GM10266 (cell line): ENCODE results near the gene LPIN1.

ENCODE experiments used
- DNase-seq: peaks from one replicate; pipeline ENCODE4 v3.0.0; 2012; ENCODE audit errors: extremely low spot score
- TF ChIP-seq, protein P1 (sequence below): IDR thresholded peaks from 2 replicates; pipeline ENCODE4 v1.5.1; 2012; ENCODE audit warnings: mild to moderate bottlenecking, low read depth; ENCODE audit not compliant: control insufficient read depth, insufficient read depth; ENCODE audit errors: missing control alignments

LPIN1 gene

DNA sequence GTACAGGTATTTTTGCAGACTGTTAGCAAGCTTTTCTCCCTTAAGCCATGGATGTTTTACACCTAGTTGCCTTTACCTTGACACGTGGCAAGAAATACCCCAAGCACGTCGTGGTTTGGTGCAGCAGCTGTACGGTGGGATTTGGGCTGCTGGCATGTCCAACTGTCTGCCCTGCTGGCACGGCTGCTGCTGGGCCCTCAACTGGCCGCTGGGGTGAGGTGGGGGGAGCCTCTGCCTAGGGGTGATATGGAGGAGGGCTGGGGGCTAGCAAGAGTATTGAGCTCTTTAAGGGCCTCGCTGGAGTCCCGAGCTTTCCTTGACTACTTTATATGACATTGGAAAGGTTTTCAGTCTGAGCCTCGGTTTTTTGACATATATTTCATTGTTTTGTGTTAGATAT is 41.6 kb downstream of the LPIN1 start:
- no peak for DNase-seq
- TF ChIP-seq, protein P1, sequence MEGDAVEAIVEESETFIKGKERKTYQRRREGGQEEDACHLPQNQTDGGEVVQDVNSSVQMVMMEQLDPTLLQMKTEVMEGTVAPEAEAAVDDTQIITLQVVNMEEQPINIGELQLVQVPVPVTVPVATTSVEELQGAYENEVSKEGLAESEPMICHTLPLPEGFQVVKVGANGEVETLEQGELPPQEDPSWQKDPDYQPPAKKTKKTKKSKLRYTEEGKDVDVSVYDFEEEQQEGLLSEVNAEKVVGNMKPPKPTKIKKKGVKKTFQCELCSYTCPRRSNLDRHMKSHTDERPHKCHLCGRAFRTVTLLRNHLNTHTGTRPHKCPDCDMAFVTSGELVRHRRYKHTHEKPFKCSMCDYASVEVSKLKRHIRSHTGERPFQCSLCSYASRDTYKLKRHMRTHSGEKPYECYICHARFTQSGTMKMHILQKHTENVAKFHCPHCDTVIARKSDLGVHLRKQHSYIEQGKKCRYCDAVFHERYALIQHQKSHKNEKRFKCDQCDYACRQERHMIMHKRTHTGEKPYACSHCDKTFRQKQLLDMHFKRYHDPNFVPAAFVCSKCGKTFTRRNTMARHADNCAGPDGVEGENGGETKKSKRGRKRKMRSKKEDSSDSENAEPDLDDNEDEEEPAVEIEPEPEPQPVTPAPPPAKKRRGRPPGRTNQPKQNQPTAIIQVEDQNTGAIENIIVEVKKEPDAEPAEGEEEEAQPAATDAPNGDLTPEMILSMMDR = no peak

DNA sequence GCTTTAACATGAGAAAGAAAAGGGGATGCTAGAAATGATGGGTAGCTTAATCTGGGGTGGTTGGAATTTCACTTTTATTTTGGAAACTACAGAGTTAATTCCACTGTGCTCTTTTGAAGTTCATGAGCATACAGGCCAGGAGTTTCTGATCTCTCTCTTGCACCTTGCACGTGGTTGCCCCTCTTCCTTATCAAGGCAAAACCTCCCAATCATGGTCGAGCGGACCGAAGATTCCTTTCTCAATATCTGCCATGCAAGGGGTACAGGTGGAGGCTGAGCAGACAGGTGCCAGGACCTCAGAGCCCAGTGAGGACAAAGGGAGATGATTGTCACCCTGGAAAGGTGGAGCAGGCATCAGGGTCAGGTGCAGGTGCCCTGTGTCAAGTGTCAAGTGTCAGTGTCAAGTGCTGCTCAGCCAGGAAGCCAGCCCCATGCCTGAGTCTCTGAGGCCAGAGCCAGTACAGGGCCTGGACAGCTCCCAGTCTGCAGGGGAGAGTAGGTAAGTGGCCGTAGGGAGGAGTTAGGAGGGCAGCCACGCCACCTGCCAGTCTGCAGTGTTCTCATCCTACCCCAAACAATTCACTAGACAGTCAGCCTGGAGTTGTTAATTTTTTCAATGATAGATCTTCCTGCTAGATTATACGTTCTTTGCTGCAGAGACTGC is 42.2 kb downstream of the LPIN1 start:
- DNase-seq = no peak
- TF ChIP-seq, protein P1 = no peak

DNA sequence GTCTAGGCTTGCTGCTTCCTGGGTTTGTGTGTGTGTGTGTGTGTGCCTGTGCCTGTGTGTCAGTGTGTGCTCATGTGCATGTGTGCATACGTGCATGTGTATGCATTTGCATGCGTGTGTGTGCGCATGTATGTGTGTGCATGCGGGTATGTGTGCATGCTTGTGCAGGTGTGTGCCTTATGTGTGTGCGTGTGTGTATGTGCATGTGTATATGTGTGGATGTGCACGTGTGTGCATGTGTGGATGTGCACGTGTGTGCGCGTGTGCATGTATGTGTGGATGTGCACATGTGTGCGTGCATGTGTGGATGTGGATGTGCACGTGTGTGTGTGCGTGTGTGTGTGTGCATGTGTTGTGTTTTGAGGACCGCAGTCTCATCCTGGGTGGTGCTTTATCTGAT is 42.8 kb downstream of the LPIN1 start:
- TF ChIP-seq, protein P1 = no peak
- no peak for DNase-seq

DNA sequence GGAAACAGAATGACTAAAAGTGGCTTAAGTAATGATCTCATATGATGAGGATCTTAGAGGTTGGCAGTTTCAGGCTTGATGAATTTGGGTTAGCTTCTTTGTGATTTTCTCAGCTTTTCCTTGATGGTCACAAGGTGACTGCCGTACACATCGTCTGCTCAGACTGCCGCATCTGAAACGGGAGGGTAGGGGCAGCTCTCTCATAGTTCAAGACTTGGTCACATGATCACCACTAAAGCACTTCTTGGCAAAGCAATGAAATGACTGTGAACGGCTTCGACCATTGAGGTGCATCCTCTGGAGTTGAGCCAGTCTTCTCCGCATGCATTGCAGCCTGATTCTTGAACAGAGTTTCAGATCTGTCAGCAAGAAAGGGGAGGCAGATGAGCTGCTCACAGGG is 43.8 kb downstream of the LPIN1 start:
- TF ChIP-seq, protein P1 = no peak
- DNase-seq = no peak

GRCh38 chr2:11795590-11795989 is 49.2 kb downstream of the LPIN1 start:
- TF ChIP-seq, protein P1 = no peak
- no peak for DNase-seq

DNA sequence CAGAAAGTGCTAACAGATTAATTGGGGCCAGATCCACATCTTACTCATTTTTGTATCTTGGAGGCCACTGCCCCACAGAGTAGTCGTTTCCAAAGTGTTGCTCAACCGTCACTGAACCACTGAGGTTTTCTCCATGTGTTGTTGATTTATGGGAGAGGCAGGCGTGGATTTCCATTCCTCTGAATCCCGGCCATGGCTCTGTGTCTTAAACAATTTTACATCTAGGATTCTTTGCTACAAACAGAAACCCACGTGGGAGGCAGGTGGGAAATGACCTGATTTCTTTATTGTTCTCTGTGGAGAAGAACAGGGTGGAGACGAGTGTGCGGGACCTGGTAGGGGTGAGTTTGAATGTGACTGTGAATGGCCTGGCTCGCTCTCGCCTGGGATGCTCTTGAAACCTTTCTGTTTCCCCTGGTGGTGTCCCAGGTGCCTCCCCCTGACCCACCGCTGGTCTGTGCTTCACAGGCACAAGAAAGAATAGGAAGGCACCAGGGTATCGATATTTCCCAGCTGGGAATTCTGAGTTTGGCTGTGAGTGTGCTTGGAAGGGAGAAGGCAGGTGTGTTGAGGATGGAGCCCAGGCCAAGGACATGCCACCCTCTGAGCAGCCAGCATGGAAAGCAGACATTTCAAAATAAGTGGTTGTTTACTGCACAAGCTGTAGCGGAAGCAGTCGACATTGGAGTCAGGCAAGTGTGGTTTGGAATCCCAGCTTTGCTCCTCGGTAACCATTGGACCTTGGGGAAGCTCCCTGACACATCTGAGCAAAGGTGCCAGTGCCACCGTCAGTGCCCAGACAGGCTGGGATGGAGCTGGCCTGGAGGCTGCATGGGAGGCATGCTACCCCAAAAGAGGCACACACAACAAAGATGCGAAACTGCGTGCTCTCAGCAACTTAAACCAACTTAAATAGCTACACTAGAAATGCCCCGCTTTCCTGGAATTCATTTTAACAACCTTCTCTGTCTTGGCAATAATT is 50.0 kb downstream of the LPIN1 start:
- TF ChIP-seq, protein P1 = no peak
- no peak for DNase-seq

DNA sequence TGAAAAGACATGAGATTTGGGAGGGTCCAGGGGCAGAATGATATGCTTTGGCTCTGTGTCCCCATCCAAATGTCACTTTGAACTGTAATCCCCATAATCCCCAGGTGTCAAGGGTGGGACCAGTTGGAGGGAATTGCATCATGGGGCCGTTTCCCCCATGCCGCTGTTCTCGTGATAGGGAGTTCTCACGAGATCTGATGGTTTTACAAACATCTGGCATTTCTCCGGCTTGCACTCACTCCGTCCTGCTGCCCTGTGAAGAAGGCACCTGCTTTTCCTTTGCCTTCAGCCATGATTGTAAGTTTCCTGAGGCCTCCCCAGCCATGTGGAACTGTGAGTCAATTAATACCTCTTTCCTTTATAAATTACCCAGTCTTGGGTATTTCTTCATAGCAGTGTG is 51.4 kb downstream of the LPIN1 start:
- no peak for DNase-seq
- TF ChIP-seq, protein P1 = no peak
